NCI-H1694 treated with DMSO at 0.1 percent for 48 hours (cell line): Measurements from ENCODE around the gene SORBS1.

Experiments used
- DNase-seq: peaks from one replicate; lab custom pipeline; 2025; lab: John Stamatoyannopoulos, UW

Gene SORBS1

GRCh38 chr10:95459446-95460045 is 101.6 kb downstream of the SORBS1 start:
- no peak for DNase-seq

DNA sequence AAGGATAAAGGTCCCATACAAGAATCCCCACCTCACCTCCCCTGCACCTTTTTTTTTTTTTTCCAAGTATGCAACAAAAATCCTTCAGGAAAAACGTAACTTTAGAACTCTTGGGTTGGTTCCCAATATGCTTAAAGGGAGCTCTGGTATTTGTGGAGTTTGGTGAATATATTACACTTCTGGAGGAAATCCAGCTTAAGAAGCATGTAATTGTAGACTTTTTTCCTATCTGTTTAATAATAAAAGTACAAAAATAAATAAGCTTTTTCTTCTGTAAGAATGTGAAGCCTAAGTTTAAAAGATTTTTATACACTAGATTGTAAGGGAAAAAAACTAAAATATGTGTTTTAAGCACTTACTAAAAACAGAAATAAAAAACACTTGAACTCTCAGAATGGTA is 102.3 kb downstream of the SORBS1 start:
- no peak for DNase-seq

DNA sequence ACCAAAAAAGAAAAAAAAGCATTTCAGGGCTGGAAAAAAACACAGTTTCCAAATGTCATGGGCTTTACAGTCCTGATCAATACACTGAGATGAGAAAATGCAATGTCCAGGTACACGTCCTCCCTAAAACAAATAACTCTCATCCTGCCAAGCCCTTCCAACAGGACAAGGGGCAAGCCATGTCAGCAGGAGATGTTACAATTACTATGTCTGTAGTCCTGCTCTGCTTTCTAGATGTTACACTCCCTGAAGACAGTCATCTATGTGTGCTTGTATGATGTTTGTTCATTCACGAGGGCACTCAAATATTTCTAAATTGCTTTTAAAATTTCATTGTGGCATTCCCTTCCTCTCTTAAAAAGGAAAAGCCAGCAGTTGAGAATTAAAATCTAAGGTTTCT is 103.2 kb downstream of the SORBS1 start:
- DNase-seq, result no peak

GRCh38 chr10:95457319-95457886 is 103.8 kb downstream of the SORBS1 start:
- no peak for DNase-seq

GRCh38 chr10:95456516-95456915 is 104.7 kb downstream of the SORBS1 start:
- DNase-seq, result no peak

DNA sequence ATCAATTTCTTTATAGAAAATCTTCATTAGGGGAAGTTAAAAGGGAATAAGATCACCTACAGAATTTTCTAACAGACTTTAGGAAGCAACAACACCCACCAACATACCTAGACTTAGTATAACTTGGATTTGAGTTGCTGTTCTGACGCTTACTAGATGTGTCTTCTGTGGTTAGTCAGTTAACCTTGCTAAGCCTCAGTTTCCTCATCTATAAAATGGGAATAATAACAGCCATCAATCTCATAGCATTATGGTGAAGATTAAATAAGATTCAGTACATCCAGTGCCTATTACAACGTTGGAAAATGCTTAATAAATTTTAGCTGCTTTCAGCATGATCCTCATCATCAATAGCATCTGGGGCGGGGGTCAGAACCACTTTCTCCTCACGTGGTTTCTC is 106.2 kb downstream of the SORBS1 start:
- no peak for DNase-seq

DNA sequence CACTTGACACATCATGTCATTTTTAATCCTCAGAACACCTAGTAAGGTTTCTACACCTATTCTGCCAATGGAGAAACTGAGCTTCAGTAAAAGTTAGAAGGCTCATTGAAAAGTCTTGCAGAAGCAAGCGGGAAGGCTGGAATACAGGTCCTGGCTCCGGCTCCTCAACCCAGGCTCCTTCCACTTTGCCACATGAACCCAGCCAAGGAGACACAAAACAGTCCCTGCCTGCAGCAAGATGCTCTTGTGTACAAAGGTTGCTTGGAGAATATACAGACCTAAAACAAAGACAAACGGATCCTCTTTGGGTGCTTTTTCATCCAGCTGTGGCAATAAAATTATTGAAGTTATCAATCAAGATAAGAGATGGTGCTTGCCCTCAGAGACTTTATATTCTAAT is 106.8 kb downstream of the SORBS1 start:
- no peak for DNase-seq

DNA sequence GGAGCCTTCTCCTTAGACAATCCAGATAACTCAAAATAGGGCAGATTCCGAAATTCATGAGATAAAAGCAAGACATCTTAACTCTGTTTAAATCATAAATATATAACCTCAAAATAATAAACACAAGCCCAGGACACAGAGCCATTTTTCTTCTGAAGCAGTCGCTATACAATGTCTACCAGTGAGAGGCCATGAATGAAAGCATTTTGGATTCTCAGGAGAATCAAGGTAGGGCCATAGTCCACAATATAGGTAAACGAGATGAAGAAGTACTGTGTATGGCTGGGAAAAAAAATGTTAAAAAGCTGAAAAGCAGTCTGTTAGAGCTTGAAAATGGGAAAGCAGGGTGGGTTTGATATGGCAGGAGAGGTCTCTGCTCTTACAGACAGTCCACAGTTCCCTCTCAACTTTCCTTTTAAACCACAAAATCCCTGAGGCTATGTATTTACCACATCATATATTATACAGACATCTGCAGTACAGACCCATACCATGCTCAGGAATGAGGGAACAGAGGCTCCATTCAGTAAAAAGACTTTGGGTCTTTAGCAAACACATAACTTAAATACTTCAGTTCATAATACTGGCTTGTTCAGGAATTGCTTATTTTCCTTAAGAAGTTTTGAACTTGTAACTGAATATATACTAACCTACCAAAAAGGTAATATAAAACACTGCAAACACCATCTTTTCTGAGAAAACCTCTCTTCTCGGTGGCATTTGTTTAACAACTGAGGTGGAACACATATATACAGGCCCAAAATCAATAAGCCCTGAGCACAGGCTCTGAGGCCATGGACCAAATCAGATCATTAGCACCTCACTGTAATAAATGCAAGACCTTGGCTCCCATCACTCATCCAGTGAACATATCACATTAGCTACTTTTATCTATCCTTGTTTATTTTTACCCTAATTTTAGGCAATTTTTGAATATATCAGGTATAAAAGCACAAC is 109.3 kb downstream of the SORBS1 start:
- no peak for DNase-seq

- no peak for DNase-seq
These were observed 110.0 kb downstream of the SORBS1 start for GRCh38 chr10:95451150-95451549.

GRCh38 chr10:95450188-95450587 is 111.0 kb downstream of the SORBS1 start:
- no peak for DNase-seq

GRCh38 chr10:95447685-95448084 is 113.5 kb downstream of the SORBS1 start:
- no peak for DNase-seq

DNA sequence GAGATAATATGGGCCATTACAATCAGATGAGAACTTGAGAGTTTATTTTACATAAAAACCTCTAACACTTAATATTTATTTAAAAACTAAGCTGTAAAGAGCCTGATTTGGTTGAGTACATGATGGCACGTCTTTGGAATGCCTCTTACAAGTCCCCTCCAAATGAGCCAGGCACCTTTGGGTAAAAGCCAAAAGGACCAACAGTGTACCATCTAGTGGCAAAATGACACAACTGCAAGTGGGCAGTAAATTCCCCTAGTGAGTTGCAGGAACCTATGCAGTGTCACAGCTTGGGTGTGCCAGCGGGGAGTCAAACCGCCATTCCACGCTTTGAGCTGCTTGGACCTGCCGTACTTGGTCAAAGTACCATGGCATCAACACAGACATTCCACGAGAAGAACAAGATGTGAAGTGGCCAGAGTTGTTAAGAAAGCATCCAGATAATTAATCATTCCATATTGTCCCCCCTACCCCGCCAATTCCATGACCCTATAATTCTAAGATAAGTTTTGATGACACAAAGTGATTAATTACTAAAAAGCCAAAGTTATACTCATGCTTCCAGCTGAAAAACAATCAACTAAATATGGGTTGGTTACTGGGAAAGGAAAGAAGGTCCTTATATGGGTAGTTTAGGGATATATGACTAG is 115.2 kb downstream of the SORBS1 start:
- DNase-seq, result peak; percentile 61

GRCh38 chr10:95445223-95445836 is 115.8 kb downstream of the SORBS1 start:
- no peak for DNase-seq

- no peak for DNase-seq
These were observed 116.4 kb downstream of the SORBS1 start for GRCh38 chr10:95444792-95445191.

DNA sequence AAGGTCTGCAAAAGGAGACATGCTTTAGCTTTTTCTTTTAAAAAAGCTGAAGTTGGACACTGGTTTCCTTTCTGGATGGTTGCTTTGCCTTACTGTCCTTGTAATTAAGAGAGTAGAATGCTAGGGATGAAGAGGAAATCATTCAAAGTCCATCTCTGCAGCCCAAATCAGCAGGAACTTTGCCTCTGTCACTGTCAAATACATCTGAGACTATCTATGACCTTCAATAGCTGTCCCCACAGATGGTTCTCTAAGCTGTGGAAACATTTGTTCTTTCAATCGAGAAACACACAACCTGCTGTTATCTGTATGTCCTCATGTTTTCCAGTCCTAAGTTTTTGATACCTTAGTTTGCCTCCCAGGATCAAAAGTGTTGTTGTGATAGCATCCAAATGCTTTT is 117.5 kb downstream of the SORBS1 start:
- DNase-seq, result peak; percentile 28

GRCh38 chr10:95442341-95442740 is 118.8 kb downstream of the SORBS1 start:
- no peak for DNase-seq

DNA sequence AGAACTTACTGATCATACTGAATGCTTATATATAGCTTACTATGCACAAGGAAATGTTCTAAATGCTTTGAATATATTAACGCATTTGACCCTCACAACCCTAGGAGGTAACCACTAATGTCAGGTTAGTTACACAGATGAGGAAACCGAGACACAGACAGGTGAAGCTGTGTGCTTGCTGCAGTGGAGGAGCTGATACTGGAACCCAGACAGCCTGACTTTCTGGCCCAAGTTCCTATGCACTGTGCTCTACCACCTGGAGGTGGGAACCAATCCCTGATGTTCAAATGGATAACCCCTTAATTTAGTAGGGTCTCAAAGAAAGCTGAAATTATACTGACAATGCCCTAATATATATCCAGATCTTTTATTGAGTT is 119.6 kb downstream of the SORBS1 start:
- no peak for DNase-seq

- peak; percentile 12 for DNase-seq
These were observed 120.2 kb downstream of the SORBS1 start for GRCh38 chr10:95440756-95441546.

- DNase-seq, result no peak
These were observed 121.0 kb downstream of the SORBS1 start for GRCh38 chr10:95440038-95440725.

GRCh38 chr10:95438781-95439180 is 122.4 kb downstream of the SORBS1 start:
- DNase-seq, result no peak

DNA sequence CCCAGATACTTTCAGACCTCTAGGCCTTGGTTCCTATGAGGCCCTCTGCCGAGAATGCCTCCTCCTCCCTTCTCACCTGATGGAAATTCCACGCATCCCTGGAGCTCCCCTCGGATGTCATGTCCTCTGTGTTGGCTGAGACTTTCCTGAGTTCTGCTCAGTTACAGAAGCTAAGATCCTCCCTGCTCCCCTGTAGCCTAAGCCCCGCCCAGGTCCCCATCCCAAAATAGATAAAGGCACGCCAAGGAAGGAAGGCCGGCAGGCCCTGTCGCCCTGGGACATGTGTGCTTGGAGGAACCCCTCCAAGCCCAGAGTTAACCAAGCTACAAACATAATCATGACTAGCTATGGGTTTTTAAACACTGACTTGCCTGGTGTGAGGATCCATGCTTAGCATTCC is 123.5 kb downstream of the SORBS1 start:
- DNase-seq, result no peak
